ENCODE results near the gene GLIS1. TPM values are rescaled to one million over a fixed set of nuclear protein-coding genes. Genes with fewer than 3 reads are reported as not detected.

Gene GLIS1
- total and polyA plus RNA-seq, 9 donors: 0.04 to 0.42 (median 0.08) TPM; not detected in 3

- no peaks in the 10 kb centered on the region for H3K27me3 ChIP-seq (ENCODE audit: control insufficient read depth, insufficient read depth, low read length)
- no peaks in the 10 kb centered on the region for H3K9me3 ChIP-seq (replicated peaks; ENCODE audit: control insufficient read depth, low read depth, low read length)
- no peaks in the 10 kb centered on the region for H3K36me3 ChIP-seq (ENCODE audit: control insufficient read depth, insufficient read depth, low read length)
- H3K4me3 ChIP-seq (ENCODE audit: low read length): no peak overlapping the region
- H3K4me1 ChIP-seq (ENCODE audit: control insufficient read depth, insufficient read depth, low read length): peaks cover 2% of the 10 kb centered on the region
- WGBS (ENCODE audit: insufficient coverage): 100% methylated on average over 1 of the region's 7 CpGs
- no peak overlapping the region for H3K27ac ChIP-seq (ENCODE audit: low read length)
- DNase-seq: no peak
Measured at GRCh38 chr1:53619367-53620060, 119.5 kb downstream of the GLIS1 start.

- Histone ChIP-seq H3K27me3 (ENCODE audit: control insufficient read depth, insufficient read depth, low read length) (peaks cover 4% of the 10 kb centered on the region), H3K36me3 (ENCODE audit: control insufficient read depth, insufficient read depth, low read length) (no peaks in the 10 kb centered on the region), H3K4me3 (ENCODE audit: low read length) (no peak overlapping the region), H3K27ac (ENCODE audit: low read length) (no peak overlapping the region), H3K4me1 (ENCODE audit: control insufficient read depth, insufficient read depth, low read length) (peaks cover 2% of the 10 kb centered on the region), H3K9me3 (replicated peaks; ENCODE audit: control insufficient read depth, low read depth, low read length) (no peaks in the 10 kb centered on the region)
- WGBS (ENCODE audit: insufficient coverage): 70% methylated on average over 3 of the region's 4 CpGs
- DNase-seq: no peak
Measured at GRCh38 chr1:53618500-53619366, 120.2 kb downstream of the GLIS1 start.

- no peak overlapping the region for H3K4me3 ChIP-seq (ENCODE audit: low read length)
- no CpG with 5 or more reads among the region's 4 CpGs for WGBS (ENCODE audit: insufficient coverage)
- H3K36me3 ChIP-seq (ENCODE audit: control insufficient read depth, insufficient read depth, low read length): no peaks in the 10 kb centered on the region
- H3K4me1 ChIP-seq (ENCODE audit: control insufficient read depth, insufficient read depth, low read length): peaks cover 2% of the 10 kb centered on the region
- no peaks in the 10 kb centered on the region for H3K9me3 ChIP-seq (replicated peaks; ENCODE audit: control insufficient read depth, low read depth, low read length)
- no peak for DNase-seq
- peaks cover 4% of the 10 kb centered on the region for H3K27me3 ChIP-seq (ENCODE audit: control insufficient read depth, insufficient read depth, low read length)
- H3K27ac ChIP-seq (ENCODE audit: low read length): no peak overlapping the region
Measured at GRCh38 chr1:53617851-53618499, 121.0 kb downstream of the GLIS1 start.

- H3K27me3 ChIP-seq (ENCODE audit: control insufficient read depth, insufficient read depth, low read length): peaks cover 4% of the 10 kb centered on the region
- WGBS (ENCODE audit: insufficient coverage): 88% methylated on average over 3 of the region's 7 CpGs
- no peak overlapping the region for H3K4me3 ChIP-seq (ENCODE audit: low read length)
- H3K27ac ChIP-seq (ENCODE audit: low read length): no peak overlapping the region
- H3K36me3 ChIP-seq (ENCODE audit: control insufficient read depth, insufficient read depth, low read length): no peaks in the 10 kb centered on the region
- no peak for DNase-seq
- H3K4me1 ChIP-seq (ENCODE audit: control insufficient read depth, insufficient read depth, low read length): peaks cover 2% of the 10 kb centered on the region
- H3K9me3 ChIP-seq (replicated peaks; ENCODE audit: control insufficient read depth, low read depth, low read length): no peaks in the 10 kb centered on the region
Measured at GRCh38 chr1:53617382-53617781, 121.6 kb downstream of the GLIS1 start.

- no peaks in the 10 kb centered on the region for H3K9me3 ChIP-seq (replicated peaks; ENCODE audit: control insufficient read depth, low read depth, low read length)
- whole genome bisulfite sequencing (ENCODE audit: insufficient coverage): 70% methylated on average over 2 of the region's 2 CpGs
- peaks cover 4% of the 10 kb centered on the region for H3K27me3 ChIP-seq (ENCODE audit: control insufficient read depth, insufficient read depth, low read length)
- no peak for DNase-seq
- no peak overlapping the region for H3K4me3 ChIP-seq (ENCODE audit: low read length)
- no peaks in the 10 kb centered on the region for H3K36me3 ChIP-seq (ENCODE audit: control insufficient read depth, insufficient read depth, low read length)
- peaks cover 2% of the 10 kb centered on the region for H3K4me1 ChIP-seq (ENCODE audit: control insufficient read depth, insufficient read depth, low read length)
- H3K27ac ChIP-seq (ENCODE audit: low read length): no peak overlapping the region
Measured at GRCh38 chr1:53616927-53617326, 122.0 kb downstream of the GLIS1 start.

GRCh38 chr1:53616511-53616910 lies 122.5 kb downstream of the GLIS1 start:
- H3K27me3 ChIP-seq (ENCODE audit: control insufficient read depth, insufficient read depth, low read length): peaks cover 4% of the 10 kb centered on the region
- H3K9me3 ChIP-seq (replicated peaks; ENCODE audit: control insufficient read depth, low read depth, low read length): no peaks in the 10 kb centered on the region
- no peaks in the 10 kb centered on the region for H3K36me3 ChIP-seq (ENCODE audit: control insufficient read depth, insufficient read depth, low read length)
- WGBS (ENCODE audit: insufficient coverage): 93% methylated on average over 3 of the region's 5 CpGs
- H3K4me1 ChIP-seq (ENCODE audit: control insufficient read depth, insufficient read depth, low read length): peaks cover 2% of the 10 kb centered on the region
- no peak overlapping the region for H3K27ac ChIP-seq (ENCODE audit: low read length)
- DNase-seq: no peak
- no peak overlapping the region for H3K4me3 ChIP-seq (ENCODE audit: low read length)

- Histone ChIP-seq H3K27ac (ENCODE audit: low read length) (no peak overlapping the region), H3K9me3 (replicated peaks; ENCODE audit: control insufficient read depth, low read depth, low read length) (peaks cover 3% of the 10 kb centered on the region), H3K4me3 (ENCODE audit: low read length) (no peak overlapping the region), H3K27me3 (ENCODE audit: control insufficient read depth, insufficient read depth, low read length) (peaks cover 4% of the 10 kb centered on the region), H3K4me1 (ENCODE audit: control insufficient read depth, insufficient read depth, low read length) (peaks cover 2% of the 10 kb centered on the region), H3K36me3 (ENCODE audit: control insufficient read depth, insufficient read depth, low read length) (no peaks in the 10 kb centered on the region)
- 50% methylated on average over 2 of the region's 4 CpGs for WGBS (ENCODE audit: insufficient coverage)
- DNase-seq: no peak
Measured at GRCh38 chr1:53615101-53615500, 123.9 kb downstream of the GLIS1 start.

GRCh38 chr1:53614231-53615021 lies 124.5 kb downstream of the GLIS1 start:
- Histone ChIP-seq H3K4me3 (ENCODE audit: low read length) (no peak overlapping the region), H3K9me3 (replicated peaks; ENCODE audit: control insufficient read depth, low read depth, low read length) (peaks cover 3% of the 10 kb centered on the region), H3K36me3 (ENCODE audit: control insufficient read depth, insufficient read depth, low read length) (no peaks in the 10 kb centered on the region), H3K27me3 (ENCODE audit: control insufficient read depth, insufficient read depth, low read length) (peaks cover 4% of the 10 kb centered on the region), H3K27ac (ENCODE audit: low read length) (no peak overlapping the region), H3K4me1 (ENCODE audit: control insufficient read depth, insufficient read depth, low read length) (peaks cover 2% of the 10 kb centered on the region)
- DNase-seq: no peak
- WGBS (ENCODE audit: insufficient coverage): 56% methylated on average over 9 of the region's 12 CpGs

GRCh38 chr1:53608676-53609075 lies 130.3 kb downstream of the GLIS1 start:
- no peaks in the 10 kb centered on the region for H3K4me1 ChIP-seq (ENCODE audit: control insufficient read depth, insufficient read depth, low read length)
- no peaks in the 10 kb centered on the region for H3K36me3 ChIP-seq (ENCODE audit: control insufficient read depth, insufficient read depth, low read length)
- H3K27ac ChIP-seq (ENCODE audit: low read length): no peak overlapping the region
- H3K27me3 ChIP-seq (ENCODE audit: control insufficient read depth, insufficient read depth, low read length): no peaks in the 10 kb centered on the region
- H3K9me3 ChIP-seq (replicated peaks; ENCODE audit: control insufficient read depth, low read depth, low read length): peaks cover 3% of the 10 kb centered on the region
- no peak for DNase-seq
- no peak overlapping the region for H3K4me3 ChIP-seq (ENCODE audit: low read length)
